CMK (cell line): ENCODE data around the gene ZSCAN9.
A peak's percentile ranks its signal among the peaks of the same experiment; 100 is the strongest.

Experiments
- DNase-seq: peaks from one replicate; pipeline ENCODE4 v3.0.0-alpha.2; 2010; ENCODE audit warnings: low read depth

ZSCAN9 gene

GRCh38 chr6:28220257-28221133 is 4.6 kb upstream of the ZSCAN9 start:
- DNase-seq, result no peak

- DNase-seq, result no peak
Measured at GRCh38 chr6:28224131-28225055, 682 bp upstream of the ZSCAN9 start.

- DNase-seq, result no peak
Measured at GRCh38 chr6:28226460-28226859, 1.4 kb downstream of the ZSCAN9 start.

GRCh38 chr6:28232785-28233184 is 7.7 kb downstream of the ZSCAN9 start:
- no peak for DNase-seq

- DNase-seq, result no peak
Measured at GRCh38 chr6:28235912-28236452, 10.9 kb downstream of the ZSCAN9 start.

GRCh38 chr6:28239636-28240035 is 14.6 kb downstream of the ZSCAN9 start:
- no peak for DNase-seq

- DNase-seq, result no peak
Measured at GRCh38 chr6:28240471-28240870, 15.4 kb downstream of the ZSCAN9 start.

- no peak for DNase-seq
Measured at GRCh38 chr6:28243946-28244345, 18.9 kb downstream of the ZSCAN9 start.

GRCh38 chr6:28245206-28245941 is 20.3 kb downstream of the ZSCAN9 start:
- DNase-seq, result no peak

- no peak for DNase-seq
Measured at GRCh38 chr6:28248916-28249315, 23.8 kb downstream of the ZSCAN9 start.

- no peak for DNase-seq
Measured at GRCh38 chr6:28250747-28251146, 25.7 kb downstream of the ZSCAN9 start.

- no peak for DNase-seq
Measured at GRCh38 chr6:28251661-28252008, 26.6 kb downstream of the ZSCAN9 start.

GRCh38 chr6:28252009-28252975 is 27.2 kb downstream of the ZSCAN9 start, which contains the start of gene ZKSCAN4:
TSS of gene ZKSCAN4 (minus strand) at chr6:28252269. CDS start at chr6:28251980, 289 bp downstream.
- DNase-seq, result peak; percentile 54

- DNase-seq, result no peak
Measured at GRCh38 chr6:28254121-28254519, 29.0 kb downstream of the ZSCAN9 start.

- no peak for DNase-seq
Measured at GRCh38 chr6:28257042-28257441, 32.0 kb downstream of the ZSCAN9 start.

GRCh38 chr6:28258877-28259777 is 34.1 kb downstream of the ZSCAN9 start, which contains the start of gene NKAPL:
TSS of gene NKAPL (plus strand) at chr6:28259297. CDS start at chr6:28259372, 75 bp downstream.
- DNase-seq, result no peak

- DNase-seq, result no peak
Measured at GRCh38 chr6:28263922-28264321, 38.8 kb downstream of the ZSCAN9 start.

- DNase-seq, result no peak
Measured at GRCh38 chr6:28264834-28265401, 39.8 kb downstream of the ZSCAN9 start.

GRCh38 chr6:28266563-28266961 is 41.5 kb downstream of the ZSCAN9 start:
- no peak for DNase-seq
